Right lobe of liver (tissue), 4 donors: ENCODE data around the gene PPP1R27.

Experiments used
- CTCF ChIP-seq, 4 donors: fragments of 200-600 bp in 3 of 4; fragments of 450-650 bp in 1 of 4; IDR thresholded peaks; one replicate each; pipeline versions ENCODE4 v1.5.1 to v1.8.0; 2016 to 2022; ENCODE audit warnings: antibody characterized with exemption in 4 of 4, mild to moderate bottlenecking in 2 of 4
- POLR2A ChIP-seq: fragments of 450-650 bp; IDR thresholded peaks from one replicate; pipeline ENCODE4 v1.6.1; 2017; ENCODE audit warnings: antibody characterized with exemption, mild to moderate bottlenecking
- donor health status: DM: no; HTN: no; CAD: no.
- donor health status: DM: no; HTN: no; CAD: no.
- donor health status: DM: no; HTN: yes; CAD: no.

GRCh38 chr17:81838753-81839255, 4.0 kb upstream of the PPP1R27 start:
- TF ChIP-seq POLR2A: no peak
- no peak for TF ChIP-seq CTCF (IDR thresholded peaks at IDR 0.05)
